Peyer's patch (tissue), 4 donors: ENCODE data around the gene OR13J1.

ENCODE experiments used
- POLR2A ChIP-seq, 2 donors: fragments of 450-650 bp; IDR thresholded peaks; one replicate each; pipeline ENCODE4 v1.5.1; 2017; ENCODE audit warnings: antibody characterized with exemption in 2 of 2, mild to moderate bottlenecking in 2 of 2, moderate library complexity in 2 of 2
- TF ChIP-seq, protein P1 (sequence below), 6 experiments: fragments of 450-650 bp in 4 of 6; fragments of 200-600 bp in 2 of 6; sonication (generic) in 1 of 6; IDR thresholded peaks; one replicate each; pipeline ENCODE4 v1.5.1; 2017 to 2019; ENCODE audit warnings: antibody characterized with exemption in 6 of 6, mild to moderate bottlenecking in 3 of 6, moderate library complexity in 1 of 6

GRCh38 chr9:35820076-35820475, 50.1 kb downstream of the OR13J1 start:
- TF ChIP-seq POLR2A (IDR thresholded peaks at IDR 0.05), result no peak
- TF ChIP-seq, protein P1, sequence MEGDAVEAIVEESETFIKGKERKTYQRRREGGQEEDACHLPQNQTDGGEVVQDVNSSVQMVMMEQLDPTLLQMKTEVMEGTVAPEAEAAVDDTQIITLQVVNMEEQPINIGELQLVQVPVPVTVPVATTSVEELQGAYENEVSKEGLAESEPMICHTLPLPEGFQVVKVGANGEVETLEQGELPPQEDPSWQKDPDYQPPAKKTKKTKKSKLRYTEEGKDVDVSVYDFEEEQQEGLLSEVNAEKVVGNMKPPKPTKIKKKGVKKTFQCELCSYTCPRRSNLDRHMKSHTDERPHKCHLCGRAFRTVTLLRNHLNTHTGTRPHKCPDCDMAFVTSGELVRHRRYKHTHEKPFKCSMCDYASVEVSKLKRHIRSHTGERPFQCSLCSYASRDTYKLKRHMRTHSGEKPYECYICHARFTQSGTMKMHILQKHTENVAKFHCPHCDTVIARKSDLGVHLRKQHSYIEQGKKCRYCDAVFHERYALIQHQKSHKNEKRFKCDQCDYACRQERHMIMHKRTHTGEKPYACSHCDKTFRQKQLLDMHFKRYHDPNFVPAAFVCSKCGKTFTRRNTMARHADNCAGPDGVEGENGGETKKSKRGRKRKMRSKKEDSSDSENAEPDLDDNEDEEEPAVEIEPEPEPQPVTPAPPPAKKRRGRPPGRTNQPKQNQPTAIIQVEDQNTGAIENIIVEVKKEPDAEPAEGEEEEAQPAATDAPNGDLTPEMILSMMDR (IDR thresholded peaks at IDR 0.05), result no peak
